Uterus (tissue), 2 donors: ENCODE data around the gene INAFM2.

Experiments
- CTCF ChIP-seq, 4 experiments: fragments of 200-600 bp in 2 of 4; fragments of 450-650 bp in 2 of 4; sonication (generic) in 2 of 4; IDR thresholded peaks; one replicate each; pipeline ENCODE4 v1.5.1; 2016 to 2019; ENCODE audit warnings: antibody characterized with exemption in 4 of 4, mild to moderate bottlenecking in 2 of 4, moderate library complexity in 1 of 4
- POLR2A ChIP-seq, 2 donors: fragments of 450-650 bp; IDR thresholded peaks; one replicate each; pipeline ENCODE4 v1.6.1; 2016; ENCODE audit warnings: antibody characterized with exemption in 2 of 2, mild to moderate bottlenecking in 1 of 2, moderate library complexity in 1 of 2

DNA sequence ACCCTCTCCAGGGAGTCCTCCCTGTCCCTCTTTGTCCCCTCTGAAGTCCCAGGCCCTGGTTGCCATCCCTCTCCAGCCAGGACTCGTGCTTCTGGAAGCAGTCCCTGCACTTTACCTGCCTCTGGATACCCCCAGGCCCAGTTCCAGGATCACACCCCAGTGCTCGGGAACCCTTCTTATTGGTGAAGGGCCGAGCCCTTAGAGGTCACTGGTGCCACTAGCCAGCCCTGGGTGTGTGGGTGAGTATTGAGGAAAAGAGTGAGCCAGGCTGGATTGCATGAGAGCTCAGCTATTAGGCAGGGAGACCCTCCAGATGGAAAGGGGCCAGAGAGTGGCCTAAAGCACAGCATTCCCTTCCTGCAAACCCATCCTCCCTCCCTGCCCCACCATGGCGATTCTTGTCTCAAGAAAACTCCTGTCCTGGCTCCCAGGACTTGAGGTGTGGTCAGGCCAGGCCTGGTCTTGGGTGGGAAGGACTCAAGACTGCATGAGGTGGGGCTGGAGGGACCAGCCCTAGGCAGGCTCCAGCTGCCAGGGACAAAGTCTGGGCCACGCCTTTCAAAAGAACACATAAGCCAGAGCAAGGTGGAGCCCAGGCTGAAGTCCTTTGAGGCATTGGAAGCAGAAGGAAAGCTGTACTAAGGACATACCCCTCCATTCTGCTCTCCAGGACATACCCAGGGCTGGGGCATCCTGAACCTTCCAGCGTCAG is 22.5 kb downstream of the INAFM2 start:
- TF ChIP-seq CTCF (IDR thresholded peaks at IDR 0.05) (no peak), POLR2A (IDR thresholded peaks at IDR 0.05) (no peak)
